ENCODE measurements around the gene RAB28.
A peak's percentile ranks its signal among the peaks of the same experiment; 100 is the strongest.

RAB28 gene

DNA sequence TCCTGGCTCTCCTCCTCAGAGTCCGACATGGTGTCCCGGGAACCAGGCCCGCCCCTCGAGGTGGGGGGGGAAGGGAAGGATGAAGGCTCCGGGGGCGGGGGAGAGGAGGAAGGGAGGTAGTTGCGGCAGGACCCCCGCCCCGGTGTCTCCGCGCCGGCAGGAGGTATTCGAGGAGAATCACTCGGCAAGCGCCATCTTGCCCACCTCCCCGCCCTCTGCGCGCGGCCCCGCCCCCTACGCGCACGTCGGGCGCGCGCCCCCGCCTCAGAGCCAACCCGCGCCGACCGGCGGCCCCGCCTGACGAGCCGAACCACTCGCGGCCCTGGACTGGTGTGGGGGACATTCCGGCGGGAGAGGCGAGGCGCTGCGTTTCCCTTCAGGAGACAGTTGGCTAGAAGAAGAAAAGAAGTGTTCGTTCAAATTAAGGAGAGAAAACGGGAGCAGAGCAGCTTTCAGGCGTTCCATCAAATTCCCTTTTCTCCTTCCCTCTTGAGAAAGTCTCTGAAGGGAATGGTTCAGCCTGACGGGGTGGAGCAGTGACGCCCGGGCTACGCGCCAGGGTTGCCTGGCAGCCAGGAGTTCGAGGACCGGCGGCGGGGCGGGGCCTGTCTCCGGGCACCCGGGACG lies at the start of gene RAB28:
RAB28 (minus strand) TSS at position 219 of the 627 bp plus-strand sequence.
- TF ChIP-seq Cebpa-rat (IDR thresholded peaks at IDR 0.05), result no peak
- peak within 1 kb of the TSS; percentile 94 to 100 (median 98) for H3K27ac ChIP-seq

DNA sequence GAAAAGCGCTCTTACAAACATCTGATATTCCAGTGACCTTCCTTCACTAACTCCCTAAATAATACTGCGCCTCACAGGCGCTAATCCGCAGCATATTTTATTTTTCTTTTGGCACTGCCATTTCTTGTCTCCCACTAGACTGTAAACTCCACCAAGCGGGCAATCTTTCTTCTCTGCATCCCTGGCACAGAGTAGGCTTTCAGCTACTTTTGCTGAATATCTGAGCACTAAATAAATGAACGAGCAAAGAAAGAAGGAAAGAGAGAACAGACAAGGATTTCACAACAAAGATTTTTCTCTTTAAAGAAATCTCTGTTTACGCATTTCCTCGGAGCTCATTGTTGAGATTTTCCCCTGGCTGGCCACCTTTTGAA lies 47.5 kb upstream of the RAB28 start:
- peaks cover 0 to 67% (median 26%) of the 10 kb centered on the region in 11 experiments; a peak in 13 of 22 replicates for H4K20me1 ChIP-seq
- H3K27me3 ChIP-seq, result peaks cover 99 to 100% (median 100%) of the 10 kb centered on the region in 11 experiments
- H3K4me3 ChIP-seq, result no peak overlapping the region
- H3K4me1 ChIP-seq, result peaks cover 16 to 23% (median 18%) of the 10 kb centered on the region in 10 experiments
- no peak overlapping the region for H3K9ac ChIP-seq
- no peak overlapping the region for H3K4me2 ChIP-seq
- H3K36me3 ChIP-seq, result no peaks in the 10 kb centered on the region
- TF ChIP-seq Cebpa-rat (IDR thresholded peaks at IDR 0.05), result no peak
- no peak overlapping the region for H3K27ac ChIP-seq
- peaks cover 21 to 72% (median 48%) of the 10 kb centered on the region in 11 experiments for H3K9me3 ChIP-seq (replicated peaks in 1 of 11)

More for the DNA sequence above, at the start of gene RAB28:
- H3K4me2 ChIP-seq, result peak within 1 kb of the TSS; percentile 83 to 95 (median 90)
- peaks cover 15 to 28% (median 18%) of the 10 kb centered on the region in 10 experiments for H3K4me1 ChIP-seq
- peaks cover 0 to 4% (median 0%) of the 10 kb centered on the region in 11 experiments; a peak in 1 of 22 replicates for H3K9me3 ChIP-seq (replicated peaks in 1 of 11)
- peaks cover 0 to 23% (median 8%) of the 10 kb centered on the region in 11 experiments; a peak in 11 of 22 replicates for H4K20me1 ChIP-seq
- H3K36me3 ChIP-seq, result peaks cover 0 to 4% (median 0%) of the 10 kb centered on the region in 11 experiments; a peak in 2 of 22 replicates
- peak within 1 kb of the TSS; percentile 90 to 99 (median 98) for H3K9ac ChIP-seq
- H3K27me3 ChIP-seq, result no peaks in the 10 kb centered on the region
- H3K4me3 ChIP-seq, result peak within 1 kb of the TSS; percentile 73 to 100 (median 94)

DNA sequence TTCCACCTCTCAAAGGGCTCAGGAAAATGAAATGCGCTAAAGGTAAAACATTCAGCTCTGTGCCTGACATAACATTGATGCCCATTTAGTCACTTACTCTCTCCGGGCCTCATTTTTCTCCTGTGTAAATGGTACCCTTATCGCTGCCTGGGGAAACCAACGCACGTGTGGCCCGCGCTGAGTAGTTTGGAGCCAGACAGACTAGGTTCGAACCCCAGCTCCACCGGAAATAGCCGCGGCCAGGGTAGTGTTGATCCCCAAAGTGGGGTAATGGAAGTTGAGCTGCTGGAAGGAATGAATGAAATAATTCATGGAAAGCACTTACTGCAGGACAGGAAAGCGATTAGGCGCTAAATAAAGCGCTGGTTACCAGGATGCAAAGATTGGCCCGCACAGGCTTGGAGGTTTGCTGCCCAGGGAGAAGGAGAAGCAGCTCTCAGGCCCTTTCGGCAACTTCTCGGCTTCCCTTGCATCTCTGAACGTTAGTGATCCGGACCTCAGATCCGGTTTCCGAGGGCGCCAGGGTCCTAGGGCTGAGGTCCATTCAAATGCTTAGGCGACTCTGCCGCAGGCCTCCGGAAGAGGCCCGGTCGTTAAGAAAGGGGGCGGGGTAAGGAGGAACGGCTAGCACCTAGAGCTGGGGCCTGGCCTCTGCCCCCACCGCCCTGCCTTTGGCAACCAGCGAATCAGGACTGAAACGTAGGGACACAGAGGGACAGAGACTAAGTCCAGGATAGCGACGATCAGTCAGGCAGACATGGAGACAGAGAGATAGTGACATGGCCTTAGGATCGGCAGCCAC lies 46.9 kb upstream of the RAB28 start:
- Histone ChIP-seq H3K36me3 (no peaks in the 10 kb centered on the region), H3K27me3 (peaks cover 99 to 100% (median 100%) of the 10 kb centered on the region in 11 experiments), H3K27ac (no peak overlapping the region), H3K4me2 (no peak overlapping the region), H3K4me1 (peaks cover 16 to 23% (median 18%) of the 10 kb centered on the region in 10 experiments), H3K4me3 (no peak overlapping the region; a peak in 1 of 20 replicates), H3K9me3 (replicated peaks in 1 of 11) (peaks cover 15 to 66% (median 42%) of the 10 kb centered on the region in 11 experiments), H4K20me1 (peaks cover 0 to 66% (median 26%) of the 10 kb centered on the region in 11 experiments; a peak in 12 of 22 replicates), H3K9ac (no peak overlapping the region)
- TF ChIP-seq Cebpa-rat (IDR thresholded peaks at IDR 0.05), result no peak

- peaks cover 99 to 100% (median 100%) of the 10 kb centered on the region in 11 experiments for H3K27me3 ChIP-seq
- no peaks in the 10 kb centered on the region for H3K36me3 ChIP-seq
- peak overlapping the region in 4 of 10 experiments; percentile 2 to 36 (median 30); a peak in 3 of 20 replicates for H3K4me3 ChIP-seq
- no peak for TF ChIP-seq Cebpa-rat (IDR thresholded peaks at IDR 0.05)
- H3K4me1 ChIP-seq, result peaks cover 16 to 23% (median 18%) of the 10 kb centered on the region in 10 experiments
- peak overlapping the region in 7 of 11 experiments; percentile 48 to 78 (median 60); a peak in 14 of 22 replicates for H3K4me2 ChIP-seq
- peaks cover 20 to 65% (median 37%) of the 10 kb centered on the region in 11 experiments for H3K9me3 ChIP-seq (replicated peaks in 1 of 11)
- H3K9ac ChIP-seq, result no peak overlapping the region
- H3K27ac ChIP-seq, result no peak overlapping the region
- H4K20me1 ChIP-seq, result peaks cover 0 to 53% (median 15%) of the 10 kb centered on the region in 11 experiments; a peak in 10 of 22 replicates
Observed at GRCh38 chr4:13529128-13529919, 45.2 kb upstream of the RAB28 start.

GRCh38 chr4:13528821-13529127 lies 44.6 kb upstream of the RAB28 start:
- H3K9me3 ChIP-seq (replicated peaks in 1 of 11), result peaks cover 26 to 65% (median 42%) of the 10 kb centered on the region in 11 experiments
- H3K4me2 ChIP-seq, result peak overlapping the region; percentile 36 to 78 (median 54); a peak in 18 of 22 replicates
- H3K4me1 ChIP-seq, result peaks cover 16 to 23% (median 18%) of the 10 kb centered on the region in 10 experiments
- peak overlapping the region in 6 of 10 experiments; percentile 2 to 36 (median 28); a peak in 4 of 20 replicates for H3K4me3 ChIP-seq
- no peak for TF ChIP-seq Cebpa-rat (IDR thresholded peaks at IDR 0.05)
- H4K20me1 ChIP-seq, result peaks cover 0 to 49% (median 14%) of the 10 kb centered on the region in 11 experiments; a peak in 6 of 22 replicates
- H3K27ac ChIP-seq, result no peak overlapping the region
- H3K9ac ChIP-seq, result no peak overlapping the region
- no peaks in the 10 kb centered on the region for H3K36me3 ChIP-seq
- peaks cover 99 to 100% (median 100%) of the 10 kb centered on the region in 11 experiments for H3K27me3 ChIP-seq

- H3K4me1 ChIP-seq, result peaks cover 16 to 23% (median 18%) of the 10 kb centered on the region in 10 experiments
- H3K4me3 ChIP-seq, result peak overlapping the region in 6 of 10 experiments; percentile 2 to 36 (median 32); a peak in 7 of 20 replicates
- no peak overlapping the region for H3K27ac ChIP-seq
- TF ChIP-seq Cebpa-rat (IDR thresholded peaks at IDR 0.05), result peak in 8 of 11 experiments; percentile 33 to 79 (median 48); a peak in 8 of 22 replicates
- peaks cover 31 to 68% (median 47%) of the 10 kb centered on the region in 11 experiments for H3K9me3 ChIP-seq (replicated peaks in 1 of 11)
- peak overlapping the region; percentile 36 to 78 (median 60); a peak in 19 of 22 replicates for H3K4me2 ChIP-seq
- peaks cover 99 to 100% (median 100%) of the 10 kb centered on the region in 11 experiments for H3K27me3 ChIP-seq
- H3K36me3 ChIP-seq, result no peaks in the 10 kb centered on the region
- H3K9ac ChIP-seq, result no peak overlapping the region
- H4K20me1 ChIP-seq, result peaks cover 0 to 46% (median 12%) of the 10 kb centered on the region in 11 experiments; a peak in 5 of 22 replicates
Observed at GRCh38 chr4:13527981-13528820, 44.1 kb upstream of the RAB28 start.

DNA sequence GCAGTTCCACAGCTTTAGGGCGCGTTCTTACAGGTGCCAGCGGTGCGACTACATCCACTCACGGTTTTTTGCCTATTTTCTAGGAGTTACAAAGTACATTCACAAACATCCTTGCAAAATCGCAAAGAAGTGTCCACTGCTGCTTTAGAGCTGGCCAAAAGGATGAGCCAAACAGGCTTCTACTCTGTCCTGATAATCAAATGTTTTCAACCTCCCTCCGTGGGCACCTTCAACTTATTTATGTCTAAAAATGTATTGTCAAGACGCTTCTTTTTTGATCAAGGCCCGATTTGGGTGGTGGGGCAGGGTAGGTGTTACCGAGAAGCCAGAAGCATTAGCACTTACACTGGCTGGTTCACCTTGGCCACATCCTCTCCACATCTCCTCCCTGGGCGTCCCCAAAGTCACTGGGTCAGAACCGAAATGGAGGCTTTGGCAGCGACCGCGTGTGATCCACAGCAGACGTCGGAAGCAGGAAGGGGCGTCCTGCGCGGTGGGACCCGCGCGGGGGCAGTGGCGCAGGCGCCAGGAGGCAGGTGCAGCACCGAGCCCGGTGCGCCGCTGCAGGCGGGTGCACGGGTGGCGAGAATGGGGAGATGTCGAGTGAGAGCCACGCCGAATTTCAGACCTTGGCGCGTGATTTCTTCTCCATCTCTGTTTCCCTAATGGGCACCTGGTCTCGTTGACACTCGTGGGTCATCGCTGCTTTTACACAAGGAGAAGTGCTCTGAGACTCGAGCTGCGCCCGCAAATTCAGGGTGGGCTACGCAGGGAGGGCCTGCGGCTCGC lies 43.2 kb upstream of the RAB28 start:
- Histone ChIP-seq H3K4me3 (peak overlapping the region in 7 of 10 experiments; percentile 7 to 42 (median 27); a peak in 6 of 20 replicates), H3K4me2 (peak overlapping the region; percentile 38 to 74 (median 61); a peak in 20 of 22 replicates)

More for the DNA sequence above, 43.2 kb upstream of the RAB28 start:
- Histone ChIP-seq H3K27me3 (peaks cover 99 to 100% (median 100%) of the 10 kb centered on the region in 11 experiments), H4K20me1 (peaks cover 0 to 39% (median 12%) of the 10 kb centered on the region in 11 experiments; a peak in 5 of 22 replicates), H3K4me1 (peaks cover 16 to 23% (median 18%) of the 10 kb centered on the region in 10 experiments), H3K9me3 (replicated peaks in 1 of 11) (peaks cover 36 to 76% (median 55%) of the 10 kb centered on the region in 11 experiments), H3K36me3 (no peaks in the 10 kb centered on the region), H3K27ac (no peak overlapping the region), H3K9ac (no peak overlapping the region)
- TF ChIP-seq Cebpa-rat (IDR thresholded peaks at IDR 0.05), result no peak

Measured in BLaER1 treated with 17β-estradiol and CSF1 and Interleukin-3, amounts not matched to agents 10 nM and 100 nM (cell line).